ENCODE data around the gene NF2. TPM values are rescaled to one million over a fixed set of nuclear protein-coding genes. Genes with fewer than 3 reads are reported as not detected.

Gene NF2
- total RNA-seq, 1 donor from 2014 or later: 28.4 TPM

DNA sequence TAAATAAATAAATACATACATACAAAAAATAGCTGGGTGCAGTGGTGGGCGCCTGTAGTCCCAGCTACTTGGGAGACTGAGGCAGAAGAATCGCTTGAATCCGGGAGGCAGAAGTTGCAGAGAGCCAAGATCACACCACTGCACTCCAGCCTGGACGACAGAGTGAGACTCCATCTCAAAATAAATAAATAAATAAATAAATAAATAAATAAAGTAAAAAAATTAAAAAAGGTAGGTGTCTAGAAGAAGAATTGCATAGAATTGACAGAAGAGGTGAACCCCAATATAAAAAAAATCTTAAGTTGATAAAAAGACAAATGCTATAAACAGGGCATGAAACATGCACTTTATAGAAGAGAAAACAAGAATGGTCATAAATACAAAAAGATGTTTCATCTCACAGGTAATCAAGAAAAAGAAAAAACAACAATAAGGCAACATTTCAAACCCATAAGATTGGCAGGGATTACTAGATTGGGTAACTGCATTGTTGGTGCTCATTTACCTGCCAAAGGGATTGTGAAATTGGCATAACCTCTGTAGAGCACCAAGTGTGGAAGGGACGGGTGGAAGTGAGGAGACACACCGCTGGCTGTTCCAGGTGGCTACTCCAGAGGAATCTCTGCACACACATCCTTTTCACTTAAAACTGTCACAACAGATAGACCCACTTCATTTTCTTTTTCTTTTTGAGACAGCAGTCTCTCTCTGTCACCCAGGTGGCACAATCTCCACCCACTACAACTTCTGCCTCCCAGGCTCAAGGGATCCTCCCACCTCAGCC lies 44.7 kb downstream of the NF2 start:
- DNase-seq (ENCODE audit: low spot score) (no peak), ATAC-seq (no peak)
- intact Hi-C loops (cut with DNase I): no loop called here

DNA sequence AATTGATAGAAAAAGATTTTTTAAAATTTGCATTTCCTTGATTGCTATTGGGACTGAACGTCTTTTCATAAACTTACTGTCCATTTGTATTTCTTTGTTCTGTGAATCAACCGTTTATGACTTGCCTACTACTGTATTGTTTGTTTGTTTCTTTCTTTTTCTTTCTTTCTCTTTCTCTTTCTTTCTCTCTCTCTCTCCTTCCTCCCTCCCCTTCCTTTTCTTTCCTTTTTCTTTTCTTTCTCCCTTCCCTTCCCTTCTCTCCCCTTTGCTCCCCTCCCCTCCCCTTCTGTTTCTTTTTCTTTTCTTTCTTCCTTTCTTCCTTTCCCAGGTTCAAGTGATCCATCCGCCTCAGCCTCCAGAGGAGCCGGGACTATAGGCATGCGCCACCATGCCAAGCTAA lies 46.9 kb downstream of the NF2 start:
- no peak for ATAC-seq
- intact Hi-C loops (cut with DNase I): no loop called here

DNA sequence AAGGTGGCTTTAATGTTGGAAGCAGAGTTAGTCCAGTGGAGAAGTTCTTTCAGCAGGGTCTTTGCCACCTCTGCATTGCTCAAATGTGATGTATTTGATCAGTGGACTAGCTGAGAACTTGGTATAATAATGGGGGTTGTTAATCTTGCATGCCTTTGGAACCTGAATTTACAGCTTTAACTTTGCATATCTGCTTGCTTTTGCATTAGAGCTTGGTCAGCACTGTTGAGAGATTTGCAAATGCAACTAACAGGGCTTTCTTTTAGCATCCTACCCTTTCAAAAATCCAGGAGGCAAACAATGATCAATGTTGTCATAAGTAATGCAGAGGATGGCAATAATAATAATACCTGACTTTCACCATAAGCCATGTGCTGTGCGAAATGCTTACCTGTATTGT lies 48.2 kb downstream of the NF2 start:
- ATAC-seq (no peak), DNase-seq (ENCODE audit: low spot score) (no peak)
- intact Hi-C loops (cut with DNase I): no loop called here

More for the DNA sequence above, 46.9 kb downstream of the NF2 start:
- no peak for DNase-seq (ENCODE audit: low spot score)

DNA sequence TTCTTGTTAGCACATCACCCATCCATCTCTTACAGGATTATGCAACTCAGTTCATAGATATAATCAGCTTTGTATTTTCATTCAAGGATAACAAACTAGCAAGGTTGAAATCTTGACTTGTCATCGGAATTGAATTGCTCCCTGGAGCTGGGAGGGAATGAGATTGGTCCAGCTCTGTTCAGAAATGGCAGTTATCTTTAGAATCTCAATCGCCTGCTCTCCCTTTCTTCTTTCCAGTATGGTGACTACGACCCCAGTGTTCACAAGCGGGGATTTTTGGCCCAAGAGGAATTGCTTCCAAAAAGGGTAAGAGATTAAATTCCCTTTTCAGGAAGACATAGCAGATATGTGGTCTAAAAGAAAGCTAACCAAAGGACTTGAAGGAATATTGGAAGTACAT lies 51.0 kb downstream of the NF2 start:
- no peak for ATAC-seq
- DNase-seq (ENCODE audit: low spot score): no peak
- intact Hi-C loops (cut with DNase I): no loop called here

DNA sequence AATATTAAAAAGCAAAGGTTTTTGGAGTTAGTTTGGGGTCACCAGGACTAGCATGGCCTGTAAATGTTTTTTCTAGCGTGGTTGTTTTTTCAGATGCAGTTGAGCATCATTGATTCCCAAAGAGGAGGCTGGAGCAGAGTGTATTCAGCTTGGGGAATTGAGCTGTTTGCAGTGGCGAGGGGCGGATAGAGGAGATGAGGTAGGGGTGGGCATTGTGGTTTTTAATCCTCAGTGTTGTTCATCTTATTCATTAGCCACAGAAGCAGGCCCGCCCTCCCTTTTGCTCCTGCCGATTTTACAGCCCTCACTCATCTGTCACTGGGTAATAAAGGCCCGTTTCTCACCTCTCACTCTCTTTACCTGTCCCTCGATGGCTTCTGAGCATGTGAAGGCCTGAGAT lies 51.4 kb downstream of the NF2 start:
- intact Hi-C loops (cut with DNase I): no loop called here
- DNase-seq (ENCODE audit: low spot score): no peak
- ATAC-seq: no peak

DNA sequence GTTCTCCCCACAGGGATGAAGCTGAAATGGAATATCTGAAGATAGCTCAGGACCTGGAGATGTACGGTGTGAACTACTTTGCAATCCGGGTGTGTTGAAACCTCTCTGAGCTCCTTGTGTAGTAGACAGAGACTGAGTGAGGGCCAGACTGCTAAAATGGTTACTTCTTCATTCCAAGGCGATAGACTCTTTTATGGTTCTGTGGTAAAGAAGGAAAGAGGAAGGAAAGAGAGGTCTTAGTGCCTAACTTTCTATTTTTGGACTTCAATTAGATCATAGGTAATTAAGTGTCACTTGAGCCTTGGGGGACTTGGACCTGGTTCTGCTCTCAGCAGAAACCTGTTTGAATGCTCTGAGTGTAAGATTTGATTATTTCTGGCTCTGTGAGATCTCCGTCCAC lies 54.7 kb downstream of the NF2 start:
- ATAC-seq: no peak
- intact Hi-C loops (cut with DNase I): no loop called here
- DNase-seq (ENCODE audit: low spot score): no peak

DNA sequence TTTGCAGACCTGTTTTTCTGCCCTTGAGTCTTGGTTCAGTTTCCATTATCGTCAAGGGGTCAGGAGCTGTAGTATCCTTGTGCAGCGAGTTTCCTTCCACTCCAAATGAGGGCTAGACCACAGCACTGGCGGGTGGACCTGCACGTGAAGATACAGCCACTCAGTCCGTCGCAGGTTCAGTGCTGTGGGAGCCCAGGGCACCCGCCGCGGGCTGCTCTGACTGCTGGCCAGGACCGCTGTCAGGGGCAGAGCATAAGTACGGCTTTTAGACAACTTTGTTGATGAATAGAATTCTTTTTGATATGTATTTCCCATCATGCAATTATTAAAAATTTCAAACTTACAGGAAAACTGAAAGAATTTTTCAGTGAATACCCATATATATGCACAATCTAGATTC lies 56.6 kb downstream of the NF2 start:
- intact Hi-C loops (cut with DNase I): no loop called here
- ATAC-seq (no peak), DNase-seq (ENCODE audit: low spot score) (no peak)

DNA sequence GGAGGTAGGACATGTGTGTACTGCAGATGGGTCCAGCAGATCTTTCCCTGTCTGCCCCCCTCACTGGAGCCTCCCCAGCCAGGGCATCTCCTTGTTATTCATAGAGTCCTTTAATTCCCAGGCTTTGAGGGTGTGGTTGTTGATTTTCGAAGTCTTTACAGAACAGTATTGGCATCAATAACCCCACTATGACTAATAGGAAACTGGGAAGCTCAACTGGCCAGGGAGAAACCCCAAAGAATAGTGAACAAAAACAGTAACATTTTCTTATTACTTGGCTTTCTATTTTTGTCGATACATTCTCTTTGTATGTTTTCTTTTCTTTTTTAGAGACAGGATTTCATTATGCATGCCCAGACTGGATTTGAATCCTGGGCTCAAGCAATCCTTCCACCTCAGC lies 57.9 kb downstream of the NF2 start:
- intact Hi-C loops (cut with DNase I): no loop called here
- DNase-seq (ENCODE audit: low spot score) (no peak), ATAC-seq (no peak)

DNA sequence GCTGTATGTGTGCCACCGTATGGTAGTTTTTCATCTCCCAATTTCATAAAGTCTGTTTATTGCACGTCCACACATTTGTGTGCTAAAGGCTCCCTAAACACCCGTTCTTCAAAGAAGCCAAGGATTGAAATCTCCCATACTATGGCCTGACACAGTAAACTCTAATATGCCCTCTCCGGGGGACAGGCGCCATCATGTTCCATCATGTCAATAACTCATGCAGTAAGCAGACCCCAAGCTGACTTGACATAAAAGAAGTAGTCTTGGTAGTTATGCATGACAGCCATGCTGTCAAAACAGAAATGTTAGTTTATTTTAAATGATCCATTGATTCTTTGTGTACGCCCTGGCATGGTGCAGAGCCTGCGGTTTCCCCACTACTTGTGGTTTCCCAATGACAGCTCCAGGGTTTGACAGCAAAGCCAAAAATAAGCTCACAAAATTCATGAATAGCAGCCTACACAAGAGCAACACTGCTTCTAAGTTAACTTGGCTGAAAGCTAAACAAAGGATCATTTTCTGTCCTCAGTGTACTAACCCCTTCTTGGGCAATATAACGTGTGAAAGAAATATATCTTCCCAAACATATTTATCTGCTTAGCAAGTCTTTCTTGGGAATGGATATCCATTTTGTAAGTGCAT lies 59.9 kb downstream of the NF2 start:
- no peak for DNase-seq (ENCODE audit: low spot score)

DNA sequence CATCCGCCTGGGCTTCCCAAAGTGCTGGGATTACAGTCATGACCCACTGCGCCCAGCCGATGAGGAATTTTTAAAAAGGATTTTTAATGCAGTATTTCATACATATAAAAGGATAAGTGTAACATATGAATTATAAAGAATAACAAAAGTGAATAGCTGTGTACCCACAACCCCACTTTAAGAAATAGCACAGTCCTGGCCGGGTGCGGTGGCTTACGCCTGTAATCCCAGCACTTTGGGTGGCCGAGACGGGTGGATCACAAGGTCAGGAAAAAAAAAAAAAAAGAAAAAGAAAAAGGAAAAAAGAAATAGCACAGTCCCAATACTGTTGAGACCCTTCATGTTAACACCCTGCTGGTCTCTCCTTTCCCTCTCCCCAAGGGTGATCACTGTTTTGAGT lies 62.1 kb downstream of the NF2 start:
- ATAC-seq (no peak), DNase-seq (ENCODE audit: low spot score) (peak; percentile 32)
- intact Hi-C loops (cut with DNase I): no loop called here

More for the DNA sequence above, 59.9 kb downstream of the NF2 start:
- intact Hi-C loops (cut with DNase I): no loop called here
- peak; percentile 30 for ATAC-seq

DNA sequence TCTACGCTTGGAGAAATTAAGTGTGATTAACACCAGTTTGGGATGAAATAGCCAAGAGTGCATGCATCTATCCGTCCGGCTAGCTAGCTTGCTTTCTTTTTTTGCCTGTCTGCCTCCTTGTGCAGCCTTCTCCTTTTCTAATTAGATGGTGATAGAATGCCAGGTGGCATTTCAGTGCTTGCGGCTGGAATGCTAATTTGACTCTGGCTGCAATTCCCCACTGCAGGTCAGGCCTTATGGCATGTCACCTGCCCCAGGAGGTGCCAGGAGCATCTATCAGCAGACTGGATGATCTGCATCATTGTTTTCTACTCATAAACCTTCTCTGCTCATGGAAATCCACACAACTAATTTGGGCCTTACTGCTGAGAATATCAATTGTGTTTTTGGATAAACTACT lies 65.2 kb downstream of the NF2 start:
- intact Hi-C loops (cut with DNase I): no loop called here
- ATAC-seq (no peak), DNase-seq (ENCODE audit: low spot score) (no peak)

DNA sequence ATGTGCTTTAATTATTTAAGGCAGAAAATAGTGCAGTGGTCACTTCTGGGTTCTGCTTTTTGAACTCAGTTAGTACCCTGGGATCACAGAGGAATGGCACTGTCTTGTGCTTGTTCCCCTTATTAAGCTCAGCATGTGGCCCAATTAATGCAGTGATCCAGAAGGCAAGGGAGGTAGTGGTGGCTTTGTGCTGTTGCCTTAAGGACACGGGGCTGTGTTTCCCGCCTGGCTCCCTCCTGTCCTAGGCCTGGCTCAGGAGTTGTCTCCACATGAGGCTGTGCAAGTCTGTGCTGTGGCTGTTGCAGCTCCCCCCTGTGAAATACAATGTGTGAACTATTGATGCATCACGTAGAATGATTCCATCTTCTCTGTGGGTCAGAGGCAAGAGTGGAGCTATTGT lies 67.2 kb downstream of the NF2 start:
- DNase-seq (ENCODE audit: low spot score) (no peak), ATAC-seq (no peak)
- intact Hi-C loops (cut with DNase I): no loop called here

DNA sequence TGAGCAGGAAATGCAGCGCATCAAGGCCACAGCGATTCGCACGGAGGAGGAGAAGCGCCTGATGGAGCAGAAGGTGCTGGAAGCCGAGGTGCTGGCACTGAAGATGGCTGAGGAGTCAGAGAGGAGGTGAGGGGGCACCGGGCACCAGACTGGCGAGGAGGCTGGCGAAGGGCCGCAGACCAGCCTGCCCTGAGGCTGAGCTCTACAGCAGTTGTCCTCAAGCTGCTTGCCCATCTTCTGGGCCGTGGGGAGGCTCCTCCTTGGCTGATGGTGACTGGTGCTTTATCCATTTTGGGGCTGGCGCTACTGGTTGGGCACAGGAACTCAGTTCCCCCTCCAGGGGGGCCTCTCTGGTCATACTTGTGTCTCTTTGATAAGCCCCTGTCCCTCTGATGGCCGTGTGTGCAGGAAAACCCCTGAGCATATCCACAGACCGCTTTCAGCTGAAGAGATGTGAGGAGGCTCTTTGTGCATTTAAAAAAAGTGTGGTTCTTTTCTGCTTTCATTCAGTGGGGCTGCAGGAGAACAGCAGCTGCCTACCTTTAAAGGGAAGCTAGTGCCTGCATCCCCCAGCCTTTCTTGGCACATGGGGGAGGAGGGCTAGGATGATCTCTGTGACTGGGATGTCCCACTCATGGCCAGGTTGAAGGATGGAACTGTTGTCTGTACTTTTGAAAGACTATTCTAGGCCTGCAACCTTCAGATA lies 70.1 kb downstream of the NF2 start:
- intact Hi-C loops (cut with DNase I): no loop called here
- DNase-seq (ENCODE audit: low spot score): peak; percentile 46
- ATAC-seq: no peak

DNA sequence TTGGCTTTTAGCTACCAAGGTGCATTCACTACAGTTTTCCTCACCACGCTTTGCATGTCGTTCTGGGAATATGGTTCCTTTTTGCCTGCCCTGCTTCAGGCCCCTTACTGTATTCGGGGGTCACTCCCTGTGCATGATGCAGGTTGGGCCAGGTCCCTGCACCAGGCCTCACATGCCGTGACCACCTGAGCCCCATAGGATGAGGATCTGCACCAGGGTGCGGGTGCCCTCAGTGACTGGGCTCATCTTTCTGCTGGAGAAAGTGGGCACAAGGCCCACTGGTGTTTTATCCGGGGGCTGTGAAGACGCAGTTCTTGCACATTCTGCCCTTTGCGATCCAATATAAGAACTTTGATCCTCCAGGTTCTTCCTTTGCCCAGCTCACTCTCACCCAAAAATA lies 70.7 kb downstream of the NF2 start:
- DNase-seq (ENCODE audit: low spot score) (peak; percentile 45), ATAC-seq (no peak)
- intact Hi-C loops (cut with DNase I): no loop called here

DNA sequence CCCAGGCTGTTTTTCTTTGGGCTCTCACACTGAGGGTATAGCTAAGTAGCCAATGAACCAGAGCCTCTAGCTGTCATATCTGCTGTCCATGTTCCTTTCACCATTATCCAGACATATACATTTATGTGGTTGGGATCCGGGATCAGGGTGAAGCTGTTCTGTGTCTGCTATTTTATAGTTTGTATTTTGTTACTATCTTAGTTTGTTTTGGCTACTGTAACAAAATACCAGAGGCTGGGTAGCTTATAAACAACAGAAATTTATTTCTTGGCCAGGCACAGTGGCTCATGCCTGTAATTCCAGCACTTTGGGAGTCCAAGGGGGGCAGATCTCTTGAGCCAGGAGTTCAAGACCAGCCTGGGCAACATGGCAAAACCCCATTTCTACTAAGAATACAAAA lies 75.9 kb downstream of the NF2 start:
- DNase-seq (ENCODE audit: low spot score) (no peak), ATAC-seq (no peak)
- intact Hi-C loops (cut with DNase I): no loop called here

DNA sequence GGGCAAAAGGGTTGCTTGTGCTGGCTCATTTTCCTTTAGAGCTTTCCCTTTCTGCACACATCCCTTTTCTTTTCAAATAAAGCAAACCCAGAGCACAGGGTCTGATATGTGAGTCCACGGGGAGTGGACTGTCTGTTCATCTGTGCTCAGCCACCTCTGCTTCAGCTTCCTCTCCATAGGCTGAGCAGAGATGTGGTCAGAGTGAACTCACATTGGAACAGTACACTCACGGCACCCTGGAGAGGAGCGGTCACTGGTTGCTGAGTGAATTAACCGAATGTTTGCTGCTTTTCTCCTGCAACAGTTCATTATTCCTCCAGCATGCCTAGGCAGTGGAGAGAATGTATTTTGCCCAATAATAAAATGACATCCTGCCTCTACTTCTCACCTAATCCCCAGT lies 80.1 kb downstream of the NF2 start:
- ATAC-seq: no peak
- no peak for DNase-seq (ENCODE audit: low spot score)
- intact Hi-C loops (cut with DNase I): no loop called here

DNA sequence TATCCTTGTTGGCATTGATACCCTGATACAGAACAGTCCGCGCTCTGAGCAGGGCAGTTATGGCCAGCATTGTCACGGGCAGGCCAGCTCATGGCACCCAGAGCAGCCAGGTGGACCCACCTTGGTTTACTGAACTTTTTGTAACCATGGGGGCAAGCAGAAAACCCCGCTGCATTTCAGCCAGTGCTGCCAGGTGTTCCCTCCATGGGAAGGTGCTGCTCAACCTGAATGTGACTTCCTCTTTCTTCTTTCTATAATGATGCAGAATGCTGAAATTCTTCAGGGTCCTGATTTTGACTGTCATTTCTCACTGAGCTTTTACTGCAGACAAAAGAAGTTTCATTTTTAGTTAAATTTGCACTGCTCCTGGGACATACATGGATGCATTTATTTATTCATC lies 80.8 kb downstream of the NF2 start:
- intact Hi-C loops (cut with DNase I): no loop called here
- ATAC-seq (no peak), DNase-seq (ENCODE audit: low spot score) (no peak)

DNA sequence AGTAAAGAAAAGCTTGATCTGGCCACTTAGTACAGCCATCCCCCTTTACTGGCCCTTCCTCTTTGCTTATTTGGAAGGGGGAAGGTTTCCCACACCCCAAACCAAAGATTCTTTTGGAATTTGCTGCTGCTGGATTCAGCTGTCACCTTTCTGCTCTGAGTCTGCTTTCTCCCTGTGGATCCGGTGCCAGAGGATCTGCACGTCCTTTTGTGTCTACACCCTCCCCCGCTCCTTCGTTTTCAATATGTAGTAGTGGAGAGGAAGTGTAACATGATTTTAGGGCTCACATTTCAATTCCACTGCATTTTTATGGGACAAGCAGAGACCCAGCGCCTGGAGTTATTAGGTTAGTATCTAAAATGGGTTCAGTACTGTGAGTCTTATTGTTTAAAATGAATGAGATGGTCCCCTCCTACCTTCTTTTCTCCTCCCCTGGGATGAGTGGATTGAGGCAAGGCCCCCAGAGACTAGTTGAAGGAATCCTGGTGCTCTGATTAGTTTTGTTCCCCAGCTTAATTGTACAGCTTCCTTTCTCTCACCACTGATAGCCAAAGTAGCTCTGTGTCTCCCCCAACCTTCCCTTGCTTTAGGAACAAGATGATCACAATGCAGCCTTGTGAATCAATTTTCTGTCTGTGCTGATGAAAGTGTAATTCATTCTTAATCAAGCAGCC lies 85.9 kb downstream of the NF2 start:
- DNase-seq (ENCODE audit: low spot score): no peak
- intact Hi-C loops (cut with DNase I): no loop called here
- ATAC-seq: no peak

DNA sequence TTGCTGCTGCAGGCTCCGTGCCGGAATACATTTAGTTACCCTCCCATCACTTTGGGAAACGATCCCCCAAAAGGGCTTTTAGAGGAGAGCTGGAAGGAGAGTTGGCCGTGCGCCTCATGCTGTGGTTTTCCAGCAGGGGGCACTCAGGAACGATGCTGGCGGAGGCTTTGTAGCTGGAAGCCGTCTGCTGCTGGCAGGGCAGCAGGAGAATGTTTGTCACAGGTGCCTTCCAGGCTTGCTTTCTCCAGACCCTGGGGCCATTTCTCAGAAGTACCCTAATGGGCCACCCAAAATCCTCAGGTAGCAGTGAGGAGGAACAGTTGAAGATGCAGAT lies 86.4 kb downstream of the NF2 start:
- intact Hi-C loops (cut with DNase I): no loop called here
- peak; percentile 83 for DNase-seq (ENCODE audit: low spot score)
- peak; percentile 79 for ATAC-seq

DNA sequence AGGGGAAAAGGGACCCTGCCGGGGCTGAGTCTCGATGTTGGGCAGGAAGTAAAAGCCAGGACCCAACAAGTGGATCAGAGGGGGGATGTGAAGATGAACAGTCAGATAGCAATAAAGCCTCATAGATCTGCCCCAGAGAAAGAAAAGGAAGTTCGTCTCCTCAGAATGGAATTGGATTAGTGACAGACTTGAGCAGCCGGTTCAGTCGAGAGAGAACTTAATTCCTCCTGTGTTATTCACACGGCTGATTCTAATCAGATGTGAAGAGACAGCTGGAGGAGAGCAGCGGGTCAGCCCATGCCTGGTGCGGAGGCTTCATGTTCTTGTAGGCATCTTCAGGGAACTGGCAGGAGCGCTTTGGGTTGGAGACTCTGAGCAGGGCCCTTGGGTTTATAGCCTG lies 87.0 kb downstream of the NF2 start:
- no peak for DNase-seq (ENCODE audit: low spot score)
- intact Hi-C loops (cut with DNase I): no loop called here
- no peak for ATAC-seq

Measured in sciatic nerve (tissue), 2 donors.